GM12892 (cell line): ENCODE results near the gene SLC41A1.

Experiments
- POLR2A ChIP-seq: IDR thresholded peaks from 2 replicates; pipeline ENCODE4 v1.6.1; 2011; ENCODE audit warnings: low read depth, low read length, control low read depth
- TAF1 ChIP-seq: IDR thresholded peaks from 2 replicates; pipeline ENCODE4 v1.6.1; 2011; ENCODE audit warnings: low read depth, mild to moderate bottlenecking, control low read depth, low read length, borderline replicate concordance

GRCh38 chr1:205767248-205767647 is 45.8 kb downstream of the SLC41A1 start:
- TF ChIP-seq POLR2A (no peak), TAF1 (no peak)
